ELF-1 (cell line): ENCODE measurements around the gene OLFML2A.
A peak's percentile ranks its signal among the peaks of the same experiment; 100 is the strongest.
"Not testable (repeated sequence)": the region's sequence is repeated elsewhere in the genome, so short reads cannot be mapped to it uniquely, and the experiment has no call there.

Source experiments
- DNase-seq: peaks from one replicate; pipeline ENCODE4 v3.0.0-alpha.2; 2016; ENCODE audit warnings: low read depth, low spot score

Gene OLFML2A

GRCh38 chr9:124820698-124821623, 44.0 kb downstream of the OLFML2A start:
- no peak for DNase-seq

GRCh38 chr9:124828489-124829333, 51.8 kb downstream of the OLFML2A start:
- no peak for DNase-seq

- no peak for DNase-seq
Measured at GRCh38 chr9:124829334-124829669, 52.4 kb downstream of the OLFML2A start.

- no peak for DNase-seq
Measured at GRCh38 chr9:124830593-124830992, 53.7 kb downstream of the OLFML2A start.

- DNase-seq: no peak
Measured at GRCh38 chr9:124831642-124832364, 54.9 kb downstream of the OLFML2A start.

GRCh38 chr9:124834591-124834990, 57.7 kb downstream of the OLFML2A start:
- DNase-seq: no peak

- DNase-seq: no peak
Measured at GRCh38 chr9:124835026-124835557, 58.2 kb downstream of the OLFML2A start.

GRCh38 chr9:124838132-124838531, 61.2 kb downstream of the OLFML2A start:
- DNase-seq: not testable (repeated sequence)

DNA sequence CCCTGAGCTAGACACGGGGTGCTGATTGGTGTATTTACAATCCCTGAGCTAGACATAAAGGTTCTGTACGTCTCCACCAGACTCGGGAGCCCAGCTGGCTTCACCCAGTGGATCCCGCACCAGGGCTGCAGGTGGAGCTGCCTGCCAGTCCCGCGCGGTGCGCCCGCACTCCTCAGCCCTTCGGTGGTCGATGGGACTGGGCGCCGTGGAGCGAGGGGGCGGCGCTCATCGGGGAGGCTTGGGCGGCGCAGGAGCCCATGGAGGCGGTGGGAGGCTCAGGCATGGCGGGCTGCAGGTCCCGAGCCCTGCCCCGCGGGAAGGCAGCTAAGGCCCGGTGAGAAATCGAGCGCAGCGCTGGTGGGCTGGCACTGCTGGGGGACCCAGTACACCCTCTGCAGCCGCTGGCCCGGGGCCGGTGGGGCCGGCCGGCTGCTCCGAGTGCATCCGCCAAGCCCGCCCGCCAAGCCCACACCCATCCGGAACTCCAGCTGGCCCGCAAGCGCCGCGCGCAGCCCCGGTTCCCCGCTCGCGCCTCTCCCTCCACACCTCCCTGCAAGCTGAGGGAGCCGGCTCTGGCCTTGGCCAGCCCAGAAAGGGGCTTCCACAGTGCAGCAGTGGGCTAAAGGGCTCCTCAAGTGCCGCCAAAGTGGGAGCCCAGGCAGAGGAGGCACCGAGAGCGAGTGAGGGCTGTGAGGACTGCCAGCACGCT, 61.8 kb downstream of the OLFML2A start:
- not testable (repeated sequence) for DNase-seq

DNA sequence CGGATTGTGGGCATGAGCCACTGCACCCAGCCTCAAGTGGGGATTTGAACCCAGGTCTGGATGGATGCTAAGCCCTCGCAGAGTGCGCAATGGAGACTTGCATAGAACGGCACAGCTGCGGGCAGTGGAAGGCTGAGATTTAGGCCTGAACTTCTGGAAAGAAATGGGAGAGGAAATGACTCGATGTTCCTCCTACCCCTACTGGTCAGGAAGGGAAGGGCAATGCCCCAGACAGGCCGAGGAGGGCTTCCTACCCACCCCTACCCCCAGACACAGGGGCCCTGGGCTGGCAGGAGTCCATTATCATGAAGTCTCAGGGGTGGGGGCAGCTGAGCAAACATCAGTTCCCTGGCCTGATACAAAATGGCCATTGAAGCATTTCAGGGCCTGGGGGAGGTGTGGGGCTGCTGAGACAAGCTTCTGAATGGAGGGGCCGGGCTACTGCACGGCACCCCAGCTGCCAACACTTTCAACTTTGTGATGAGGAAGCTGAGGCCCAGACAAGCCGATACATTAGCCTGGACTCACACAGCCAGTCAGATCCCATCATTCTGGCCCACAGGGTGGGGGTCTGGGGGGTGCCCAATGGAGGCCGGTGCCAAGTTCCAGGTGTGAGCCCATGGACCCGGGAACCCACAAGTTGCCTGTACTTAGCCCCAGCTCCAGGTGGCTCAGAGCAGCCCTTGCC, 62.8 kb downstream of the OLFML2A start:
- peak; percentile 79 for DNase-seq

- no peak for DNase-seq
Measured at GRCh38 chr9:124840300-124840833, 63.4 kb downstream of the OLFML2A start.

GRCh38 chr9:124841075-124841821, 64.3 kb downstream of the OLFML2A start:
- no peak for DNase-seq

- DNase-seq: no peak
Measured at GRCh38 chr9:124843456-124844034, 66.6 kb downstream of the OLFML2A start.

- no peak for DNase-seq
Measured at GRCh38 chr9:124844291-124844690, 67.4 kb downstream of the OLFML2A start.

GRCh38 chr9:124846467-124846866, 69.5 kb downstream of the OLFML2A start:
- DNase-seq: not testable (repeated sequence)

- DNase-seq: no peak
Measured at GRCh38 chr9:124846969-124847368, 70.0 kb downstream of the OLFML2A start.

DNA sequence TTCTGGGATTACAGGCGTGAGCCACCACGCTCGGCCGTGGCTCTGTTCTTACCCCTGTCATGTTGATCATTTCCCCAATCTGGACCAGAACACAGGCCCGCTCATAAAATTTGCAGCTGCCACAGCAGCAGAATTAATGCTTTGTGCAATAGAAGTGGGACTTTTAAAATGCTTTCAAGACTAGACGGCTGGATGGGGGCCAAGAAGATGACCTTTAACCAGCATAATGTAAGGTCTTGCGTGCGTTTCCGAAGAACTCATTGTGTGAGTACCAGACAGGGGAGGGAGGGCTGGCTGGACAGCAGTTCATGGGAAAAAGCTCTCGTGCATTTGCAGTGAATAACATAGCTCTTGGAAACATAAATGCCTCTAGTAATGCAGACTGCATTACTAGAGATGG, 72.9 kb downstream of the OLFML2A start:
- no peak for DNase-seq

- DNase-seq: no peak
Measured at GRCh38 chr9:124852121-124852828, 75.3 kb downstream of the OLFML2A start.
